Testis (tissue), 2 donors: ENCODE measurements around the gene ARAP2.

Experiments used
- POLR2A ChIP-seq: fragments of 450-650 bp; IDR thresholded peaks from one replicate; pipeline ENCODE4 v1.6.1; 2017; ENCODE audit warnings: antibody characterized with exemption, mild to moderate bottlenecking, moderate library complexity
- TF ChIP-seq, protein P1 (sequence below), 3 experiments: fragments of 450-650 bp in 2 of 3; fragments of 200-600 bp in 1 of 3; sonication (generic) in 1 of 3; IDR thresholded peaks; one replicate each; pipeline ENCODE4 v1.5.1; 2016 to 2019; ENCODE audit warnings: antibody characterized with exemption in 3 of 3, mild to moderate bottlenecking in 2 of 3, moderate library complexity in 1 of 3

DNA sequence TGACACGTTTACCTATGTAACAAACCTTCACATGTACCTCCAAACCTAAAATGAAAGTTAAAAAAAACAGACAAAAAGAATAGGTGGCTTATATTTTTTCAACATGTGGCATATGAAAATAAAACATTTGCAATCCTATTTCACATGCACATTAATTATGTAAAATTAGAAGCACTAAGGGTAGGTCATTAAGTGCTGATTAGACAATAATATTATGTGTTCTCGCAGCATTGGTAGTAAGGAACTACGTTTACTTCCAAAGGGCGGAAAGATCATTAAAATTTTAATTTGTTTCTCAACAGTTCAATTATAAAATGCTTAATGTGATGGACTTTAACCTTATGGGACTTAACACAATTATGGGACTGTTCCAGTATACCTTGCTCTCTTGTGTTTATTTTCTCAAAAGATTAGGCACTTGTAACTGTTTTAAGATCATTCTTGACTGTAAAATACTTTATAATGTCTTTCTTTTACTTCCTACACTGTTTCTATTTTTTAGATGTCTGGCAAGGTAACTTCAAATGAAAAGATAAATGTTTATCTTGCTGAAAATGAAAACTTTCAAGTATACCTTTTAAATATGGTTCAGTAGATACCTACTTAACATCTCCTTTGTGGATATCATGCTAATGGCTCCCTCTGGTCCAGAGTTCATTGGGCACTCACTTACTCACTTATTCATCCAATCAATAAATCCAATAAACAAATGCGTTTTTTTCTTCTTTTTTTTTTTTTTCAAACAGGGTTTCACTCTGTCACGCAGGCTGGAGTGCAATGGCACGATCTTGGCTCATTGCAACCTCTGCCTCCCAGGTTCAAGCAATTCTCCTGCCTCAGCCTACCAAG is 202.0 kb downstream of the ARAP2 start:
- TF ChIP-seq, protein P1, sequence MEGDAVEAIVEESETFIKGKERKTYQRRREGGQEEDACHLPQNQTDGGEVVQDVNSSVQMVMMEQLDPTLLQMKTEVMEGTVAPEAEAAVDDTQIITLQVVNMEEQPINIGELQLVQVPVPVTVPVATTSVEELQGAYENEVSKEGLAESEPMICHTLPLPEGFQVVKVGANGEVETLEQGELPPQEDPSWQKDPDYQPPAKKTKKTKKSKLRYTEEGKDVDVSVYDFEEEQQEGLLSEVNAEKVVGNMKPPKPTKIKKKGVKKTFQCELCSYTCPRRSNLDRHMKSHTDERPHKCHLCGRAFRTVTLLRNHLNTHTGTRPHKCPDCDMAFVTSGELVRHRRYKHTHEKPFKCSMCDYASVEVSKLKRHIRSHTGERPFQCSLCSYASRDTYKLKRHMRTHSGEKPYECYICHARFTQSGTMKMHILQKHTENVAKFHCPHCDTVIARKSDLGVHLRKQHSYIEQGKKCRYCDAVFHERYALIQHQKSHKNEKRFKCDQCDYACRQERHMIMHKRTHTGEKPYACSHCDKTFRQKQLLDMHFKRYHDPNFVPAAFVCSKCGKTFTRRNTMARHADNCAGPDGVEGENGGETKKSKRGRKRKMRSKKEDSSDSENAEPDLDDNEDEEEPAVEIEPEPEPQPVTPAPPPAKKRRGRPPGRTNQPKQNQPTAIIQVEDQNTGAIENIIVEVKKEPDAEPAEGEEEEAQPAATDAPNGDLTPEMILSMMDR (IDR thresholded peaks at IDR 0.05): no peak
- TF ChIP-seq POLR2A: no peak
